ENCODE measurements around the gene APOA1.

APOA1 gene

DNA sequence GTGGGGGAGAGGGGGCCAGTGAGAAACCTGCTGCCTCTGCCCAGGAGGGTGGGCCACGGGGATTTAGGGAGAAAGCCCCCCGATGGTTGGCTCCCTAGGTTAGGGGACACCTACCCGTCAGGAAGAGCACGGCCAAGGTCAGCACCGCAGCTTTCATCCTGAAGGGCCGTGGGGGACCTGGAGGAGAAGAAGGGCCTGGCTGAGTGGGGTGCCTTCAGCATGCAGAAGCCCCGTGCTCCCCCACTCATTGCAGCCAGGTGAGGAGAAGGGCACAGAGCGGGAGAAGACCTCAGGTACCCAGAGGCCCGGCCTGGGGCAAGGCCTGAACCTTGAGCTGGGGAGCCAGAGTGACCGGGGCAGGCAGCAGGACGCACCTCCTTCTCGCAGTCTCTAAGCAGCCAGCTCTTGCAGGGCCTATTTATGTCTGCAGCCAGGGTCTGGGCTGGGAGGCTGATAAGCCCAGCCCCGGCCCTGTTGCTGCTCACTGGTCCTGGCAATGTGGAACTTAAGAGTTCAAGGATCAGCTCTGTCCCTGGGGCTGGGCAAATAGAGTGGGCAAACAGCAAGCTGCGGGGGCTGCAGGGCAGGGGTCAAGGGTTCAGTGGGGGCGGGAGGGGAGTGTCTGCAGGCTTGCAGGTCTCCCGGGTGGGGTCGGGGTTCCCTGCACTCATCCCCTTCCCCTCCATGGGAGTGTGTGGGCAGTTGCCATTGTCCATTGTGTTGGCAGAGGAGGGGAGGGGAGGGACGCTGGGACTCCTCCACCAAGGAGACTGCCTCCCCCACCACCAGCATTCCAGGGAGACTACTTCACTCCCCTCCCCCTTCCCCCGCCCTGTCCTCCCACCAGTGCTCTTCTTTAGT is at the start of gene APOA1:
TSS of gene APOA1 (minus strand) at position 392 of the 861 bp plus-strand sequence. CDS start at position 157, 235 bp downstream.
- in situ Hi-C loops (cut with MboI; ENCODE audit: low sequenced_read_pairs): no loop called here

DNA sequence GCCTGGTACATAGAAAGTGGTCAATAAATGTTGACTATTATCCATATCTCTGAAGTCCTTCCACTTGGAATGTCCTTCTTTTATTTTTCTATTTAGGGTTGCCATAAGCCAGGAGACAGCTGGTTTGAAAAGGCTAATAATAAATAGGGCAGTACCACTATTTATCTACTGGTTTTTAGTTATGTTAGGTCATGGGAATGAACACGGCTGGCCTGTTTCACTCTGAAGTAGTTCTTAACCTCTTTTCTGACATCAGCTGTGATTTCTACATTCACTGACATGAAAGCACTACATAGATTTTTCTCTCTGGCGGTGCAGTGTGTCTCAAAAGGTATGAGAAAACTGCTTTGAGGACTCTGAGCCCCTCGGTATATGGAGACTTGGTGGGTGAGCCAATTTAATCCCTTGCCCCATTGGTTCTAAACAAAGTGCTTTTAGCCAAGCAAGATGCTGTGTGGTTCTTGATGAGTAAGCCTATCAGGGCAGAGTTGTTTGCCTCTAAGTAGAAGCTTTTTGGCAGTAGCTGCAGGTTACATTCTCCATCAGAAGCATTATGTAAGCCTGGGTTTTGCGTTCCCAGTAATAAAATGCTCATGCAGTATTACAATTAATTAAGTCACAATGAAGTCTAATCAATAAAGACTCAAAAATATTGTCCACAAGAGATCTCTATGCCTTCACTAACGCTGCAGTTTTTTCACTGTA is 48.7 kb upstream of the APOA1 start:
- in situ Hi-C loops (cut with MboI; ENCODE audit: low sequenced_read_pairs): no loop called here

DNA sequence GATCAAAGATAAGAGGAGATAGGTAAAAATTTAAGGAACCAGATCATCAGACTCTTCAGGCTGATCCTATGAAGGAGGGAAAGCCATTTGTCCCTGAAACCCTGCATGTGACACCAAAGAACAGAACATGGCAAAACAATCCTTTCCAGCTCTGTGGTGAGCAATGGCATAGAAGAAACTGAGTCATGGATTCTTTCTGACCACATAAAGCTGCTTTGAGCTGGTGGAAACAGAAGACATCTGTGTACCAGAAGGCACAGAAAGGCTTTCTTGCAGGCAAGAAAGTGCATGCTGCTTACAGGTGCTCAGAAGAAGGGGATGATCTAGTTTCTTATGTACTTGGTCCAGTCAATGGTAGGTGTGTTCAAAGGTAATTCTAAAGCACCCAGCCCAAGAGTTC is 45.0 kb upstream of the APOA1 start:
- in situ Hi-C loops (cut with MboI; ENCODE audit: low sequenced_read_pairs): no loop called here

DNA sequence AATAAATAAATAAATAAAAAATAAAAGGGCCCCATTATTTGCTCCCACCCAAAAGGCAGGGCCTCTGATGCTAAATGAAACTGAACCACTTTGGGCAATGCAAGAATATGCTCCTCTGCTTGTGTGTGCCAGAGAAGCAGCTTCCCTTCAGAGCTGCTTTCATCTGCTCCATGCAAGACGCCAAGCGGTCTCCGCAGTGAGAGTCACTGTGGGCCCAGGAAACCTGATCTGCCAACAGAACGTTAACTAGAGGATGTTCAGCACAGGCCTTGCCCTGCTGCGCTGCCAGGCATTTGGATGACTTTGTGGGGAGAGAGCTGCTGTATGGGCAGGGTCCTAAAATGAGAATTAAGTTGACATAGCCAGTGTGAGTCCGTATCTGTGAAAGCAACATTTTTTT is 43.7 kb upstream of the APOA1 start:
- in situ Hi-C loops (cut with MboI; ENCODE audit: low sequenced_read_pairs): no loop called here

DNA sequence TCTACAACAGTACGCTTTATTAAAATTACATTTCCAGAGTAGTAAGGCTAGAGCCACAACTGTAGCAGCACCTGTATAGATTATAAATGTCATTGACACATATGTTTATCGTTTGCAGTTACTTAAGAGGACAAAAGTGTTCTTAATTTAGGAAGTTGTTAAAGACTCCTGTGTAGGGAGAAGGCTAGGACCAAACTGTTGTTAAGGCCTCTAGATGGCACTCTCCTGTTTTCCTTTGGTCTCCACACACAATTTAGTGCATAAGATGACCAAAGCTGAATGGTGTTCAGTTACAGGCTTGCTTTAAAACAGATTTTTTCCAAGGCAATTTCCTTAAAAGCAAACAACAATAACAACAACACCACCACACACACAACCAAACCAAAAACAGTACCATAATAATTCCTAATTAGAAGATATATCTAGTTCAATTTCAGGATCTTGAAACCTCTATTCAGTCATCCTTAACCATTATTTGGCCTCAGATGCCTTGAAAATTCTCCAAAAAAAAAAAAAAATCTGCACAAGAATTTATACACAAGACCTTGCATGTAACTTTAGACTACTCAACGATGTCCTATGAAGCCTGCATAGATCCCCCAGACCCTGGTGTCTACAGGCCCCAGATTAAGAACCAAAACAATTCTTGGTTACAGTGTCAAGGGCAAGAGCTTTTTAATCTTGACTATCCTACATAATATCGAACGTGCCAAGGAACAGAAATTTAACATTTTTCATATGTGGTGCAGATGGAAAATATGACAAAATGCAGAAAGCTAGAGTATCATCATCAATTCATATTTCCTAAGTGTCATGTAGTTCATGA is 42.6 kb upstream of the APOA1 start:
- in situ Hi-C loops (cut with MboI; ENCODE audit: low sequenced_read_pairs): loop anchor here (10.0 kb wide), 1 partner anchor 225 kb away; no protein-coding TSS in a partner anchor

DNA sequence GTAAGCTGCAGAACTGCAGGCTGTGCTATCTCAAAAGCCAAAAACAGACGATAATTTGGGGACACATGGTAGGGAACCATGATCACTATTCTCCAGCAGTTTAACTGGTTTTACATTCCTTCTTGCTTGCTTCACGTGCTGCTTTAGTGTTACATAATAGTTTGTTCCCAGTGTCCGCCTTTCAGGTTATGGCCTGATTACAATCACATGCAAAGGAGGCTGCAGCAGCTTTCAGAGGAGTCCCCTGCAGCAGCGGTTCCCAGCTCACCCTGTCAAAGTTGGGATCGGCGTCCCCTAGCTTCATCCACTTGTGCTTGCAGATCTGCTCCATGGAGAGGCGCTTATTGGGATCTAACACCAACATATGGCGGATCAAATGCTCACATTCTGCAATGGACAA is 39.2 kb upstream of the APOA1 start:
- in situ Hi-C loops (cut with MboI; ENCODE audit: low sequenced_read_pairs): loop anchor here (10.0 kb wide), 1 partner anchor 228 kb away; no protein-coding TSS in a partner anchor

DNA sequence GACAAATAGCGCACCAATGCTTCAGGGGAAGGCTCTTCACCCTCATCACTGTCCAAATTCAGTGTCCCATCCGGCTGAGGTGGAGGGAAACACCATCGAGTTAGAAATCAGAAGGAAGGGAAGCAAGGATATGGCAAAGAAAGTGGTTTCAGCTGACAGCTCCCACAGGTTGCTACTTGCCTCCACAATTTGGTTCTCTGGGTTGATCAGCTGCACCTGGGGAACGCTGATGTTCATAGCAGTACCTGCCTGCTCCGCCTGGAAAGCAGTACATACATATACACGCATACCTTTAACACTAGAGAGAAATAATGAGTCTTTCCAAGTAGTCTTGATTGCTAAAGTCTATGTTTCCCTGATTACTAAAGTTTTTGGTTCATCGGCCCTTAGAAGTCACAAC is 37.8 kb upstream of the APOA1 start:
- in situ Hi-C loops (cut with MboI; ENCODE audit: low sequenced_read_pairs): loop anchor here (10.0 kb wide), 1 partner anchor 230 kb away; no protein-coding TSS in a partner anchor

DNA sequence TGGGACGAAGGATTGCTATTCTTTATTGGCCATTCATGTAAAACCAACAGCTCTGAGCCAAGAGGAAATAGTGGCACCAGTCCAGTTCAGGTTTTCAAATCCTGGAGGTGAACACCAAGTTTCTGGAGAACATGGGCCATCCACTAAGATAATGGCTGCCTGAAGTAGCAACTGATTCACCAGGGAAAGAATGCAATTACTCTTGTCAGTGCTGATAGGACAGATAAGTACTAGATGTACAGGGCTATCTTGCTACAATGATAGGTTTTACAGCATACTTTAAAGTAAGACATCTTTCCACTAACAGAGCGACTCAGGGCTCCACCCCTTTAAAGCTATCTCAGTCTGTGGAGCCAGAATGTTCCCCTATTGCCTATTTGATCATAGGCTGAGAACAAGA is 36.8 kb upstream of the APOA1 start:
- in situ Hi-C loops (cut with MboI; ENCODE audit: low sequenced_read_pairs): loop anchor here (10.0 kb wide), 1 partner anchor 231 kb away; no protein-coding TSS in a partner anchor

DNA sequence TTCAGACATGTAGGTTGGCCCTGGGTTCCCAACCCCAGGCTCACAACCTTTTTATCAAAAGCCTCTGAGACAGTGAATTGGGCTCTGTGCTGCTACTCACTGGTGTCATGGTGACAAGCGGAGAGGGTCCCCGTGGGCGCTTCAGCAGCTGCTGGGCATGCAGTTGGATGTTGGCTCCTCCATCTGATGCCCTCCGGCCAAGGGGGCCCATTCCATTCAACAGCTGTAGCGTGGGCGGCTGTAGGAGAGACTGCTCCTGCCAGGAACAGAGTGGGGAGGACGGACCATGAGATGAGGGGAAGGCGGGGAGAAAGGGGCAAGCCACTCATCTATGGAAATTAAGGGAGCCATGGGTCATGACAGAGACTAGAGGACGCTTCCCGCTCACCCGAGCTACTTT is 36.0 kb upstream of the APOA1 start:
- in situ Hi-C loops (cut with MboI; ENCODE audit: low sequenced_read_pairs): loop anchor here (10.0 kb wide), 1 partner anchor 231 kb away; no protein-coding TSS in a partner anchor

DNA sequence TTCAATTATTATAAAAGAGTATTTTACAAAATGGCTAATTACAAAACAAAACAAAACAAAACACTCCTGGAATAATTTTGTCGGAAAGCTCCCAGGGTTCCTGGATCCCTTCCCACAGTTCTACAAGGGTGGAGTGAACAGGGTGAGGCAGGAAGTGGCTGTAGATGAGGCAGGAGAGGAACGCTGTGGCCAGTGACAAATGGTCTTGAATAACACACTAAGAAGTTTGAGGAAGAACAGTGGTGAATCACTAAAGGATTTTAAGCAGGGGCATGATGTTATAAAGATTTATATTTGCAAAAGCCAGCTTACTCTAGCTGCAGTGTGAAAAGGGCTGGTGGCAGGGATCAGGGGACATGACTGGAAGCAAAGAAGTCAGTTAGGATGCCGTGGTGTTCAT is 33.8 kb upstream of the APOA1 start:
- in situ Hi-C loops (cut with MboI; ENCODE audit: low sequenced_read_pairs): loop anchor here (10.0 kb wide), 1 partner anchor 234 kb away; no protein-coding TSS in a partner anchor

DNA sequence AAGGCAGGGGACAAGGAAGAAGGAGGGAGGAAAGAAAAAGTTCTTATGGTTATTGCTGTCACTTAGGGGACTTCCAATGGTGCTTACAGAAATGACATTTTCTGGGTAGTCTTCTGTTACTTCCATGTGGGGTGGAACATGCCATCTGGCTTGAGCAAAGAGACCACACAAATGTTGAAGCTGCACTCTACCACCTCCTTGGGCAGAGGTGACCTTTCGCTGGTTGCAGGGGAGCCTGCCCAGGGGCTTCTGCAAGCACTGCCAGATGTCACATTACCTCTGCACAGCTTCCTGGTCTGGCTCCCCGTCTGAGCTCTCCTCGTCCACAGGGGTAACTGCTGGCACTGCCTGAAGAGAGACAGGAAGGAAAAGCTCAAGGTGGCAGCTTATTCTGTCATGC is 32.6 kb upstream of the APOA1 start:
- in situ Hi-C loops (cut with MboI; ENCODE audit: low sequenced_read_pairs): loop anchor here (10.0 kb wide), 1 partner anchor 235 kb away; no protein-coding TSS in a partner anchor

DNA sequence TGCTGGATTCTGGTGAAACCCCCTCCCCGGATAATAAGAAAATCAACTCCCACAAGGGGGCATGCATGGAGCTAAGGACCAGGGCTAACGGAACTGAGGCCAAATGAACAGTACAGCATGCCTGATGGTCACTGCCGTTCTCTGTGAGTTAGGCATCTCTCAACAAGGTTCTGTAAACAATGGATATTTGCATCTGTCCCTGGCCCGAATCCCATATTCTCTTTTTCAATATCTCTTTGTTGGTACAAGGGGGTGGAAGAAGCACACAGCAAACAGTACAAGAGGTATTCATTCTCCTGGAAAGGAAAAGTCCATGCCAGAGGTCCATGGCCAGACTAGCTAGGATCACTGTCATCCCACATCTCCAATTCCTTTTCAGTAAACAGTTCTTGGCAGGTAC is 32.2 kb upstream of the APOA1 start:
- in situ Hi-C loops (cut with MboI; ENCODE audit: low sequenced_read_pairs): loop anchor here (10.0 kb wide), 1 partner anchor 235 kb away; no protein-coding TSS in a partner anchor

DNA sequence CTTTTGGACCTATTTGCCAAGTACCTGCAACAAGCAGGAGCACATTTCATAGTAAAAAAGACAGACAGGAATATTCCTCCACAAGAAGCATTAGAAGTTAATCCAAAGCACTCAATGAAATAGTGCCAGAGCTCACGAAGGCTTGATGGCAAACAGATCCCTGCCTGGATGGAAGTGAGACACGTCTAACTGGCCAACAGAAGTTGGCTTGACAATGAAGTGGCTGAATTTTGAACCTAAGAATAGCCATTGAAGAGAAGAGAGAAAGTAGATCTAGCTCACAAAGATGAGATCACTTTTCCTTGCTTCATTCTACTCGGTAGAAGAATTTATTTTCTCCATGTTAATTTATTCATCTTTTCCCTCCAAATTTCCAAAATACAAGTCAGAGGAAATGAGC is 30.6 kb upstream of the APOA1 start:
- in situ Hi-C loops (cut with MboI; ENCODE audit: low sequenced_read_pairs): no loop called here

DNA sequence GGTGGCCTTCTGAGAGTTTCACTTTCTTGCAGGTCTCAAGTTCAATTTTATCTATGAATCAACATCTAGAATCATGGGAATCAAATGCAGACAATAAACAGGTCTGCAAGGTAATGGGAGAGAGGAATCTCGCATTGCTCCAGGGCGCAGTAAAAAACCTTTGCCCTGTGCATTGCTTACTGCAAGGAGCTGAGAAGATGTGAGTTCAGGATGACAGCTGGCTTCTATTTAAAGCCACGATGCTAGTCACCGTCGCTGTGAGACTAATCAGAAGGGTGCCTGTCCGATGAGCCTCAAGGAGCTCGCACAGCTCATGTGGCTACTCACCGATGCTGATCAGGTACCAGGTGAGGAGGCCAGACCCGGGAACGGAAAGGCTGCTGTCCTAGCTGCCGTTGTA is 30.2 kb upstream of the APOA1 start:
- in situ Hi-C loops (cut with MboI; ENCODE audit: low sequenced_read_pairs): no loop called here

DNA sequence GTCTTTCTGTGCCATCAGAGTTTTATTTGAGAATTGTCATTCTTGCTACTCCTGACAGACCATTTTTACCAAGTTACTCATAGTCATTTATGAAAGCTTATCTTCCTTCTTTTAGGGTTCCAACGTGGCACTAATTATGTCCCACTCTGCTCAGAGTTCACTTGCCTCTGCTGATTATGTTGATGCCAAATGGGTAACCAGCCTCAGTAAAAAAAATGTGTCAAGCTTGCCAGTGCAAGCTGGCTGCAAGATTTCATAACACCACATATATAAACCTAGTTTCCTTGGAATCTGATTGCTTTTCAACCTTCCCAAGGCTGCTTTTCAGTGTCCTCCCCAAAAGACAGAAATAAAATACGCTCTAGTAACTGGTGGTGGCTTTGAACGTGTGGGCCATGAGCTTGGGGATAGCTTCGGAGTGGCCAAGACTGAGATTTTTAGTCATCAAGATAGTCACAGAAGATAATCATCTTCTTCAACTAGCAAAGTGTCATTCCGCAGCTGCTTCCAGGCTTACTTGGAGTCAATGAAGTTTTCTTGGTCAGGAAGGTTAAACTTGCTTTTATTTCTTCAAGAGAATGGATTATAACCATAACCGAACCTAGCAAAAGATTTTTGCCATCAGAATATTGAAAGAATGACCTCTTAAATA is 29.5 kb upstream of the APOA1 start:
- in situ Hi-C loops (cut with MboI; ENCODE audit: low sequenced_read_pairs): no loop called here

DNA sequence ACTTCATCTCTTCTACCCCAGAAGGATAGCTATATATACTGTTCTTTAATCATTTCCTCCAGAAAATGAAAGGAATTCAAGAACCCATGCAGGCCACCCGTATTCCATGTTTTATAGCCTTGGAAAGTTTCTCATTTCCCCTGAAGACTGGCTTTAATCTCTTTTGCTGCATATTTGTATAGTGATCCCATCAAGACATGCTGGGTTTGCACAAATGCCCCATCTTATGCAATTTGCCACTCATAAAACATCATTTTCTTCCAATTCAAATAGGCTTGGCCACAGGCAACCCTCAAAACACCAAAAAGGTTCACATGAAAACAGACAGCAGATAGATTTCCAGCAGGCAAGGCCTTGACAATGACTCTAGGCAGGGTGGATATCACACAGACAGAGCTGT is 28.3 kb upstream of the APOA1 start:
- in situ Hi-C loops (cut with MboI; ENCODE audit: low sequenced_read_pairs): no loop called here

DNA sequence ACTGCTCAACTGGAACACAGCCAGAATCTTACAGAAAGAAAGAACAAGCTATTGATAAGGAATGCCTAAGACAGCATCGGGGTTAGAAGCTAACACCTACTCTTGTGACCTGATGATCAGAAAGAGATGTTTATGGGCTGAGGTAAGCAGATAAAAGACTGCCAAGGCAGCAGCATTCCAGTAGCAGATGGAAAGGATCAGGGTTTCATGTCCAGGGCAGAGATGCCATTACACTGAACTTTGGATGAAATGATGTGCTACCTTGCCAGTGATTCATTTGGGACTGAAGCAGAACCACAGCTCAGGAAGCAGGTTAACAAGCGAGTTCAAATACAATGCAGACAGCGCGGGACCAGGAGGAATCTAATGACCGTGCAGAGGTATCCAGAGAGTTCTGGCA is 27.1 kb upstream of the APOA1 start:
- in situ Hi-C loops (cut with MboI; ENCODE audit: low sequenced_read_pairs): no loop called here

DNA sequence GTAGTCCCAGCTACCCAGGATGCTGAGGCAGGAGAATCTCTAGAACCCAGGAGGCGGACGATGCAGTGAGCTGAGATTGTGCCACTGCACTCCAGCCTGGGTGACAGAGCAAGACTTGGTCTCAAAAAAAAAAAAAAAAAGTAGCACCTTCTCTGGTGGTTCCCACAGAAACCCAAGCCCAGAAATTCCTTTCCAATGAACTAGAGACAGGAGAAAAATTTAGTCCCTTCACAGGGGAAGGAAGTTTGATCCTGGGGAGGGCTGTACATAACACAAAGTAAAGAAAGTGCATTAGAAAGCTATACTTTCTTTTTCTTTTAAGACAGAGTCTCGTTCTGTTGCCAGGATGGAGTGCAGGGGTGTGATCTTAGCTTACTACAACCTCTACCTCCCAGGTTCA is 25.5 kb upstream of the APOA1 start:
- in situ Hi-C loops (cut with MboI; ENCODE audit: low sequenced_read_pairs): no loop called here

DNA sequence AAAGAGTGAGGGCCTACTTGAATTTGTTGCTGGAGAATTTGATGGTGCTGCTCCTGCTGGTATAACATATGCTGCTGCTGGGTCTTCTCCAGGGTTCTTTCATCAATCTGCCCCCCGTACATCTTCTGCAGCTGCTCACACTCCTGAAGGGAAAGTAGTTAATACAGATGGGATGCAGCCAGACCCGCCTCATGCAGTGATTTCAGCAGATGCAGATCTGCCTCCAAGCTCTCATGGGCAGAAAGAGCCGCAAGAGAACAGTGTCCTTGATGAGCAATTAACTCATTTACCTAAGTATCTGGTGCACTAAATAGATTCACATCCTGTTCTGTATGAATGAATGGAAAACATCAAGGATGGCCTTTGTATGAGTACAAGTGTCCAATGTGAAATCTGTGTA is 24.8 kb upstream of the APOA1 start:
- in situ Hi-C loops (cut with MboI; ENCODE audit: low sequenced_read_pairs): no loop called here

DNA sequence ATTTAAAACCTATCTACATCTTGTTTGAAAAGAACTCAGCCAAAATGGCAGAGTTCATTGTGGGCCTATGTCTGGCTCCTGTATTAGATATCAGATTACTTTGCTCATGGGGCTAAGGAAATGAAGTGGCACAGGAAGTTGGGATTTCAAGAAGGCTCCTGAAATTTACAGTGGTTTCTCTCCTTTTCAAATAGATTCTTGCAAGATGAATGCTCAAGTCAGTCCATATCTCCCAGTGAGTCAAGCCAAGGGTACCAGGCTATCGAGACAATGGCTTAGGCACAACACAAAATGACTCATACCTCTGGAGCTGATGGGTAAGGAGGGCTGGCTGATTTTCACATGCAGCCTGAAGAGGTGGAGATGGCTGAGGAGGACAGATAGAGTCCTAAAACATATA is 24.1 kb upstream of the APOA1 start:
- in situ Hi-C loops (cut with MboI; ENCODE audit: low sequenced_read_pairs): no loop called here
